ENCODE results near the gene UGT1A7.

Gene UGT1A7

GRCh38 chr2:233688341-233688740, 6.6 kb downstream of the UGT1A7 start:
- ATAC-seq (ENCODE audit: insufficient read depth, low read depth) (no peak), DNase-seq (no peak)
- Histone ChIP-seq H4K20me1 (ENCODE audit: insufficient read depth, low read length) (no peaks in the 10 kb centered on the region), H3K27ac (ENCODE audit: low read length) (no peak overlapping the region), H3K4me1 (ENCODE audit: insufficient read depth, low read length) (no peaks in the 10 kb centered on the region), H3K9me3 (ENCODE audit: insufficient read depth, low read length, severe bottlenecking) (no peaks in the 10 kb centered on the region), H3K79me2 (ENCODE audit: insufficient read depth, low read length) (no peaks in the 10 kb centered on the region), H3K4me2 (ENCODE audit: insufficient read depth, low read length) (no peak overlapping the region), H3K36me3 (ENCODE audit: insufficient read depth, low read length) (no peaks in the 10 kb centered on the region), H2AFZ (ENCODE audit: low read depth, low read length) (no peak overlapping the region), H3K27me3 (ENCODE audit: insufficient read depth, low read length, poor library complexity) (peaks cover 10% of the 10 kb centered on the region), H3K4me3 (ENCODE audit: low read depth in 1 of 2, low read length in 2 of 2) (no peak overlapping the region), H3K9ac (ENCODE audit: low read depth, low read length) (no peak overlapping the region)
- TF ChIP-seq, protein P1, sequence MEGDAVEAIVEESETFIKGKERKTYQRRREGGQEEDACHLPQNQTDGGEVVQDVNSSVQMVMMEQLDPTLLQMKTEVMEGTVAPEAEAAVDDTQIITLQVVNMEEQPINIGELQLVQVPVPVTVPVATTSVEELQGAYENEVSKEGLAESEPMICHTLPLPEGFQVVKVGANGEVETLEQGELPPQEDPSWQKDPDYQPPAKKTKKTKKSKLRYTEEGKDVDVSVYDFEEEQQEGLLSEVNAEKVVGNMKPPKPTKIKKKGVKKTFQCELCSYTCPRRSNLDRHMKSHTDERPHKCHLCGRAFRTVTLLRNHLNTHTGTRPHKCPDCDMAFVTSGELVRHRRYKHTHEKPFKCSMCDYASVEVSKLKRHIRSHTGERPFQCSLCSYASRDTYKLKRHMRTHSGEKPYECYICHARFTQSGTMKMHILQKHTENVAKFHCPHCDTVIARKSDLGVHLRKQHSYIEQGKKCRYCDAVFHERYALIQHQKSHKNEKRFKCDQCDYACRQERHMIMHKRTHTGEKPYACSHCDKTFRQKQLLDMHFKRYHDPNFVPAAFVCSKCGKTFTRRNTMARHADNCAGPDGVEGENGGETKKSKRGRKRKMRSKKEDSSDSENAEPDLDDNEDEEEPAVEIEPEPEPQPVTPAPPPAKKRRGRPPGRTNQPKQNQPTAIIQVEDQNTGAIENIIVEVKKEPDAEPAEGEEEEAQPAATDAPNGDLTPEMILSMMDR (IDR thresholded peaks at IDR 0.05; ENCODE audit: borderline replicate concordance, extremely low read depth, low read length, poor library complexity, severe bottlenecking): no peak
- TF ChIP-seq EZH2 (IDR thresholded peaks at IDR 0.05; ENCODE audit: borderline replicate concordance, low read depth, low read length, severe bottlenecking): no peak

DNA sequence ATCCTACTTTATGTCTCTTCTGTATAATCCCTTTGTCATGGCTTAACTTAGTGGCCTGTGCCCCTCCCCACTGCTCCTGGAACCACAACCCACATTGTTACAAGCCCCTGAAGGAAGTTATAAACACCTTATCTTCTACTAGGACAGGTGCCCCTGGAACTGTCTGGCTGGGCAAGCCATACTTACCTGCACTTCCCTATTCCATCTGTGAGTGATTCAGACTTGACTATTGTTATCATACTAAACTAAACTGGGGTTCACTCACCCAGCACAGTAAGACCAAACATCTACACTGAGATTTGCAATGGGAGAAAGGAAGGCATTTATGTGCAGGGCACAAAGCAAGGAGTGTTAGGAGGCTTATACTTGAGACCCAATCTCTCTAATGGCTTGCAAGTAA, 7.3 kb downstream of the UGT1A7 start:
- Histone ChIP-seq H3K27me3 (ENCODE audit: insufficient read depth, low read length, poor library complexity) (peaks cover 14% of the 10 kb centered on the region), H3K79me2 (ENCODE audit: insufficient read depth, low read length) (no peaks in the 10 kb centered on the region), H3K4me3 (ENCODE audit: low read depth in 1 of 2, low read length in 2 of 2) (no peak overlapping the region), H3K9ac (ENCODE audit: low read depth, low read length) (no peak overlapping the region), H4K20me1 (ENCODE audit: insufficient read depth, low read length) (no peaks in the 10 kb centered on the region), H3K4me1 (ENCODE audit: insufficient read depth, low read length) (no peaks in the 10 kb centered on the region), H3K27ac (ENCODE audit: low read length) (no peak overlapping the region), H3K4me2 (ENCODE audit: insufficient read depth, low read length) (no peak overlapping the region), H3K9me3 (ENCODE audit: insufficient read depth, low read length, severe bottlenecking) (no peaks in the 10 kb centered on the region), H3K36me3 (ENCODE audit: insufficient read depth, low read length) (no peaks in the 10 kb centered on the region), H2AFZ (ENCODE audit: low read depth, low read length) (no peak overlapping the region)
- TF ChIP-seq, protein P1 (IDR thresholded peaks at IDR 0.05; ENCODE audit: borderline replicate concordance, extremely low read depth, low read length, poor library complexity, severe bottlenecking): no peak
- no peak for TF ChIP-seq EZH2 (IDR thresholded peaks at IDR 0.05; ENCODE audit: borderline replicate concordance, low read depth, low read length, severe bottlenecking)
- ATAC-seq (ENCODE audit: insufficient read depth, low read depth): no peak
- DNase-seq: no peak

DNA sequence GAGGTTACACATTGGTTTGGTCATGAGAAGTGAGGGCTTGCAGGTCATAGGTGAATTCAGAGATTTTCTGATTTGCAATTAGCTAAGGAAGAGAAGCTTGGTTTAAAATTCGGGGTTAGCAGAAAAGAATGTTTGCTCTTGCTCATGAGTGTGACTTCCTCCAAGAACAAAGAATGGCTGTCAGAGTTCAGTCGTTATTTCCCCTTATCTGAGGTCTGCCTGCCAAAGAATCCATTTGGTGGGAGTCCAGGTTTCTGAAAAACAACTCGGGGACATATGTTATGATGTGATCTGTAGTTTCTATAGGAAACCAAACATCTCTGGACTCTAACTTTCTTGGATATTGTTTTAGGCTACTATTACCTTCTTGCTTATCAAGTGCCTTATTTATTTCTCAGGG, 7.8 kb downstream of the UGT1A7 start:
- Histone ChIP-seq H3K9me3 (ENCODE audit: insufficient read depth, low read length, severe bottlenecking) (no peaks in the 10 kb centered on the region), H3K27ac (ENCODE audit: low read length) (no peak overlapping the region), H3K4me1 (ENCODE audit: insufficient read depth, low read length) (no peaks in the 10 kb centered on the region), H3K36me3 (ENCODE audit: insufficient read depth, low read length) (no peaks in the 10 kb centered on the region), H3K4me2 (ENCODE audit: insufficient read depth, low read length) (no peak overlapping the region), H3K27me3 (ENCODE audit: insufficient read depth, low read length, poor library complexity) (peaks cover 14% of the 10 kb centered on the region), H2AFZ (ENCODE audit: low read depth, low read length) (no peak overlapping the region), H3K79me2 (ENCODE audit: insufficient read depth, low read length) (no peaks in the 10 kb centered on the region), H3K4me3 (ENCODE audit: low read depth in 1 of 2, low read length in 2 of 2) (no peak overlapping the region), H4K20me1 (ENCODE audit: insufficient read depth, low read length) (no peaks in the 10 kb centered on the region), H3K9ac (ENCODE audit: low read depth, low read length) (no peak overlapping the region)
- ATAC-seq (ENCODE audit: insufficient read depth, low read depth): no peak
- TF ChIP-seq EZH2 (IDR thresholded peaks at IDR 0.05; ENCODE audit: borderline replicate concordance, low read depth, low read length, severe bottlenecking): no peak
- TF ChIP-seq, protein P1 (IDR thresholded peaks at IDR 0.05; ENCODE audit: borderline replicate concordance, extremely low read depth, low read length, poor library complexity, severe bottlenecking): no peak
- no peak for DNase-seq

GRCh38 chr2:233690444-233690843, 8.7 kb downstream of the UGT1A7 start:
- no peak overlapping the region for H3K27ac ChIP-seq (ENCODE audit: low read length)
- no peaks in the 10 kb centered on the region for H4K20me1 ChIP-seq (ENCODE audit: insufficient read depth, low read length)
- H3K27me3 ChIP-seq (ENCODE audit: insufficient read depth, low read length, poor library complexity): peaks cover 14% of the 10 kb centered on the region
- H3K36me3 ChIP-seq (ENCODE audit: insufficient read depth, low read length): no peaks in the 10 kb centered on the region
- ATAC-seq (ENCODE audit: insufficient read depth, low read depth): no peak
- no peak overlapping the region for H3K4me2 ChIP-seq (ENCODE audit: insufficient read depth, low read length)
- TF ChIP-seq, protein P1 (IDR thresholded peaks at IDR 0.05; ENCODE audit: borderline replicate concordance, extremely low read depth, low read length, poor library complexity, severe bottlenecking): no peak
- no peak for TF ChIP-seq EZH2 (IDR thresholded peaks at IDR 0.05; ENCODE audit: borderline replicate concordance, low read depth, low read length, severe bottlenecking)
- no peaks in the 10 kb centered on the region for H3K4me1 ChIP-seq (ENCODE audit: insufficient read depth, low read length)
- no peak for DNase-seq
- H2AFZ ChIP-seq (ENCODE audit: low read depth, low read length): no peak overlapping the region
- H3K9me3 ChIP-seq (ENCODE audit: insufficient read depth, low read length, severe bottlenecking): no peaks in the 10 kb centered on the region
- no peak overlapping the region for H3K4me3 ChIP-seq (ENCODE audit: low read depth in 1 of 2, low read length in 2 of 2)
- H3K9ac ChIP-seq (ENCODE audit: low read depth, low read length): no peak overlapping the region
- no peaks in the 10 kb centered on the region for H3K79me2 ChIP-seq (ENCODE audit: insufficient read depth, low read length)

Measured in DND-41 (cell line).